Activated CD4-positive, alpha-beta T cell treated with anti-CD3 and anti-CD28 coated beads for 24 hours (primary cell): Measurements from ENCODE around the gene CPT1A.

ENCODE experiments used
- DNase-seq, 2 donors: peaks; one replicate each; pipeline ENCODE4 v3.0.0-alpha.2; 2020; ENCODE audit warnings: low read depth in 2 of 2

CPT1A gene

DNA sequence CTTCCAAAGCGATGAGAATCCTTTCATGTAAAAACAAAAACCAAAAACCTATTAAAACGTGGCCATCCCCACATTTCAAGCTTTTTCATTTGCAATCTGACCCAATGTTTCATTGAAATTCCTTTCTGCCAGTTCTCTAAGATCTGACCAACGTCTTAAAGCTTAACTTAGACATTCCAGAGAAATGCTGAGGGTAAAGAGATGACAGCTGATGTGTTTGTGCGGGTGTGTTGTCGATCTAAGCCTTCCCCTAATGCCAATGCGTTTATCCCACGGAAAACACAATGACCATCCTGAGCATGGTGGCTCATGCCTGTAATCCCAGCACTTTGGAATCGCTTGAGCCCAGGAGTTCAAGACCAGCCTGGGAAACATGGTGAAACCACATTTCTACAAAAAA lies 84.0 kb downstream of the CPT1A start:
- no peak for DNase-seq

DNA sequence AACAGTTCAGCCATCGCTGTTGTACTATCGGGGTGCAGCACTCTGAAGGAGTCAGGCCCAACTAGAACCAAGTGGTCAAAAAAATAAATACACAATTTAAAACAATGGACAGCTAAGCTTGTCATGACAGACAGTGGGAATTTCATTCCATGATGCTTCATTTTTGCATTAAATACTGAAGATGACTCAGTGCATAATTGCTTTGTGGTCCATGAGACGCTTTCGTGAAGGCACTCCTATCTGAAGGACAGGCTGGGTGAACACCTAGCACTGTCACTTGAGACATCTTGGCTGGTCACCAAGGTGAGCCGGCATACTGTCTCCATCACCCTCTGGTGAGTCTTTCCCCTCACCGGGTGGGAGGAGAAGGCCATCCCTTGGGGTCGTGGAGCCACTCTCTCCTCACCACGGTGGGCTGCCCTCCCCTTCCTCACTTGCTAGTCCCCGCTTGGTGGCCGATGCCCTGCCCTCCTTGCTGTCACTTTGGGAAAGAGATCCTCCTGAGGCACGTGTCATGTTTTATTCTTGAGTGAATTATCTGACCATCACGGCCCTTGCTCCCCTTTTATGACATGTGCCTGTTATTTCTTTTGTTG lies 85.4 kb downstream of the CPT1A start:
- no peak for DNase-seq

DNA sequence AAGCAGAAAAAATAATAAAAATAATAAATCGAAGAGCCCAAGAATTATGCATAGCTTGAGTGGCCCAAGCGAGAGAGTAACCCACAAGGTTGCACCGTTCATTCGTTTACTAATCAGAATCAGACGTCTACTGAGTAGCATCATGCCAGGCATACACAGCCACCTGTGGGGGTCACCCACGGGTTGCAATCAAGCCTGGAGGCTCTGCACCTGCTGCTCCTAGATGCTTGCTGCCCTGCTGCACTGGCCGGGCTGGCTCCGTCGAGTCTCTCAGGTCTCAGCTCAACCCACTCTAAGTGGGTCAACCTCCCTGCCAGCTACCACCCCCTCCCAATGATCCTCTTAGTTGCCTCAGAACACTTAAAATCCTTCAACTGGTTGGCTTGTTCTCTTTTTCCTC lies 88.4 kb downstream of the CPT1A start:
- DNase-seq, result no peak

DNA sequence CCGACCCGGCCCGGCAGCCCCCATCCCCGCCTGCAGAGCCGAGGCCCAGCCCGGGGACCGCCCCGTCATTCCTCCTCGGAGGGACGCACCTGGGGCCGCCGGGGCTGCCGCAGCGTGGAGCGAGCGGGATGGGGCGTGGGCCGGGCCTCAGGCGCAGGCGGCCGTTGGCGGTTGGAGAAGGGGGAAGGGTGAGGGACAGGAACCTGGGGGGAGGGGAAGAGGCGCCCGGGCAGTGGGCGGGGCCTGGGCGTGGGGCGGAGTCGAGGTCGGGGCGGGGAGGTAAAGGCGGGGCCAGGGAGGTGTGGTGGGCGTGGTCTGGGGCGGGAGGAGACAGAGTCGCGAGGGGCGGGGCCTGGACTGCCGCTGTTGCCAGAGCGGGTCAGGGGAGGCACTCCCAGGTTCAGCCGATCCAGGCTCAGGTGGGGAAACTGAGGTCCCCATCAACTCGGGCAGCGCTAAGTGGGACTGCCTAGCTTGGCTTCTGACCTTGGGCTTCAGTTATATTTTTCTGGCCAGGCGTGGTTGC lies 90.3 kb downstream of the CPT1A start, which contains the start of gene TESMIN:
Gene TESMIN (minus strand): TSS at position 190 of the 526 bp plus-strand sequence. CDS start 860 bp downstream, outside the sequence.
- peak; percentile 94 to 95 for DNase-seq

DNA sequence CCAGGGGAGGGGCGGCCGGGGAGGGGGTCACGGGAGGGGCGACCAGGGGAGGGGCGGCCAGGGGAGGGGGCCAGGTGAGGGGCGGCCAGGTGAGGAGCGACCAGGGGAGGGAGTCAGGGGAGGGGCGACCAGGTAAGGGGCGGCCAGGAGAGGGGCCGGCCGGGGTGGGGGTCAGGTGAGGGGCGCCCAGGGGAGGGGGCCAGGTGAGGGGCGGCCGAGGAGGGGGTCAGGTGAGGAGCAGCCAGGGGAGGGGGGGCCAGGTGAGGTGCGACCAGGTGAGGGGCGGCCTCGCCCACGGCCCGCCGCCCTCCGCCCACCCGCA lies 90.8 kb downstream of the CPT1A start:
- DNase-seq, result no peak

DNA sequence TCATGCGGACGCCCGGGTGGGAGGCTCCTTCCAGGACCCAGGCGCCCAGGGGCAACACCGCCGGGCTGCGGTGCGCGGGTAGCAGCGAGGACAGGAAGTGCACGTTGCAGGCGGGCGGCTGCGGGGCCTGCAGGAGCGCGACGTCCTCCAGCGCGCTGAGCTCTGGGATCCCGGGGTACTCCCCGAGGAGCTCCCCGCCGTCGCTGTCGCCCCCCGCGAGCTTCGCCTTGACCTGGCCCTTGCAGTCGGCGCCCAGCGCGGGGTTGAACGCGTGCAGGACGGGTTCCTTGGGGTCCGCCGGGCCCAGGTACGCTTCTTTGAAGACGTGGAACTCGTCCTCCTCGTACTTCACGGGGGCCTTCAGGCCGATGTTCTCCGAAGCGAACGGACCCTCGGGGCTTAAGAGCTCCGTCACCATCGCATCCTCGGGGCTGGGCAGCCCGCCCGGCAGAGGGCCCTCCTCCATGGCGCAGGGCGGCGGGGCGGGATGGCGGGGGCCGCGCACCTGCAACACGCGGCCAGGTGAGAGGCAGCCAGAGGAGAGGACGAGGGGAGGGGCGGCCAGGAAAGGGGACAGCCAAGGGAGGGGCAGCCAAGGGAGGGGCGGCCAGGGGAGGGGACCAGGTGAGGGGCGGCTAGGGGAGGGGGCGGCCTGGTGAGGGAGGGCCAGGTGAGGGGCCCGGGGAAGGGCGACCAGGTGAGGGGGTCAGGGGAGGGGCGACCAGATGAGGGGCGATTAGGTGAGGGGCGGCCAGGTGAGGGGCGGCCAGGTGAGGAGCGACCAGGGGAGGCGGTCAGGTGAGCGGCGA lies 91.3 kb downstream of the CPT1A start:
- no peak for DNase-seq

DNA sequence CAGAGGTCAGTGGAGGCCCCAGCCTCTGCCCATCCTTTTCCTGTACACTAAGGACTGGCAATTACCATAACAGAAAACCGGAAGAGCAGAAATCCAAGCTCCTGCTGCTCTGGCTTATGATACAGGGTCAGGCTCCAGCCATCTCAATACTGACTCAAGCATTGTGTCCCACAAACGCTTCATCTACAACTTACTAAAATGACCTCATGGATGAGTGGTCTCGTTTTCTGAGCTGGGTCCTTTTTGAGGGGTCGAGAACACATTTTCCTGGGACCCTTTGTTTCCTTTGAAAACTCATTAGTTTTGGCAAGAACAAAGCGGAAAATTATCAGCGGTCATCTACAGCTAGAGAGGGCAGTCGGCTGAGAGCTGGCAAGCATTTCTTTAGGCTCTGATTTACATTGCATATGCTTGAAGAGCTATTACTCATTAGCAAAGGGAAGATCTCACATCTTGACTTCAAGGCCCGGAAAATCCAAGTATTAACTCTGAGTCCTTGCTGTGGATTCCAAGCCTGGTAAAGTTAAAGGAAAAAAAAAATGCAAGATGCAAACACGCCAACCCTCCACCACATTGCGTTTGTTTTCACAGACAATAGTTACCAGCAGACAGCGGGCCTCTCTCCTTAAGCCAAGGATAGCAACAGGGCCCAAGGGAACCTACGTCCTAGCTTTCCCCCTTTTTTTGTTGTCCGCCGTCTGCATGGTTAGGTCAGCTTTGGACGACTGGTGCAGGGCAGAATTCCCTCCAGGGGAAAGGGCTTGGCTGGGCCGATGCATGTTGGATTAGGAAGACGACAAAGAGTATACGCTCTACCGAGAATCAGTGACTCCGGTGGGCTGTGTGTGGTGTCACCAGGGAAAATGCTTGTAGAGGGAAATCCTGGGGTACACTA lies 92.2 kb downstream of the CPT1A start:
- no peak for DNase-seq

DNA sequence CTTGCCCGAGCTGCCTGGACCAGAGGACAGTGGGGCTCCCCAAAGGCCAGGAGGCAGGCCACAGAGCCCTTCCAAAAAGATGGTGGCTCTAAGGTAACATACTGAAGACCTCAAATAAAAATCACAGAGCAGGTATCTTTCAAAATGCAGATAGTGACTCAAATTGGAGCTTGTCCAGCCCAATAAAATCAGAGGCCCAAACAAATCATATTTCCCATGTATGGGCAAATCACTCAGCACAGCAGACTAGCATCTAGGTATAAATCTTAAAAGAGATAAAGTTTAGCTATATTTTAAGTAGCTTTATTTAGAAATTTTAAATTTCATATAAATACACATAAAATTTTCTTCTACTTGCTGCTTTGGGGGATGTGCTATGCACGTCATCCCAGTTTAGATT lies 93.7 kb downstream of the CPT1A start:
- no peak for DNase-seq

DNA sequence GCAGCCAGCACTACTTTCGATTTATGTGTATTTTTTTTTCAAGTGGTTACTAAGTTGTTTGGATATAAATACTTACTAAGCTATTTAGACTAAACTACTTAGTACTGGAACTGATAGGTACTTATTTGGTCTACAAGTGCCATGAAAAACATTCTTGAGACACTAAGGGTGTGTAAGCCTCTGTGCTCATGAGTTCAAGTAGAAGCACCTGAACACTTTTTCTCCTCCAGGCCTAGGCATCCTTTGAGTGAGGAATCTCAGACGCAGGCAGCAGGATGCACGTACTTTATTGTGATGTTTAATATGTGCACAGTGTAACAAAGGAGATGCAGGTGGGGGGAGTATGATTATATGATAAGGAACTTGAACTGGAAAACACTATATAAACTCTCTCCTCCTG lies 98.2 kb downstream of the CPT1A start:
- DNase-seq, result no peak

DNA sequence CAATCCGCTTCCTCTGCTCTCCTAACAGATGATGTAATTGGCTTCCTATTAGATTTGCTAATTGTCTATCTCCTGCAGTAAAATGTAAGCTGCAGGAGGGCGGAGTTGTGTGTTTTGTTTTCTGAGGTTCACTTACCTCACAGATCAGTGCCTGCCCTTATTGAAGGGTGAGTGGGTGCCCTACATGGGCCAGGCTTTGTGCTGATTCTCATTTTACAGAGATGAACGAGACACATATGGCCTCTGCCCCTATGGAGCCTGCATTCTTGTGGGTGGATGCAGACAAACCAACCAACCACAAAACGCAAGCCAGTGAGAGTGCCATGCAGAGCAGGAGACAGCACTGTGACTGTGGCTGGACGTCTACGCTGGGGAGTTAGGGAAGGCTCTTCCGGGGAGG lies 100.3 kb downstream of the CPT1A start:
- no peak for DNase-seq

DNA sequence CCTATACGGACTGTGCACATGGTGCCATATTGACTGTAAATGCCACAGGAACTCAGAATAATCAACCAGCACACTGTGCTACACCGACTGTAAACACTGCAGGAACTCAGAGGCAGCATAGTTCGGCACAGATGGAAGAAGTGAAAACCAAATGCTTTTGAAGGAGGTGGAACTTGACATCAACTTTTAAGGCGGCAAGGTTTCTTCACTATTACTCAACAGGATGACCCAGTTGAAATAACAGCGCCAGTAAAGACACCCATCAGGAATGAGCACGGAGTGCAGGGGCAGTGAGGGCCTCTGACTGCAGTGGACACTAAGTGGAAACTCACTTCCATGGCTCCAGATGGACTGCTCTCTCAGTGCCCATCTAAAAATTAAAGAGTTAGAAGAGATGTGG lies 106.1 kb downstream of the CPT1A start:
- no peak for DNase-seq

DNA sequence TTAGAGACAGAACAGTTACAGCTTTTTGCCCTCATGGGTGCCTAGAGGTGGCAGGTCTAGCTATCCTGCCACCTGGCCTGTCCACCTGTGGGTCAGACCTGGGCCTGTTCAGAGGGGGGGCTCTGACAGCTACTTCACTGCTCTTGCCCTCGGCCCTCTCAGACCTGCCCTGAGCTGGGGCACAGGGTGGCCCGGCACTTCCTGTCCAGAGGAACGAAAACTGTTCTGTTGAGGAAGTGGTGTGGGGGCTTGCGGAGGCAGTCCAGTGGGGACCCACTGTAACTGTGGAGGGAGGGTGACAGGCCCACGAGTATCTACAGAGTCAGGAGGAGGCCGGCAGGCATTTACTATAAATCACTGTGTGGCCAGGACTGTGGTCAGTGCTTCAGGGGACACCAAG lies 106.6 kb downstream of the CPT1A start:
- no peak for DNase-seq

DNA sequence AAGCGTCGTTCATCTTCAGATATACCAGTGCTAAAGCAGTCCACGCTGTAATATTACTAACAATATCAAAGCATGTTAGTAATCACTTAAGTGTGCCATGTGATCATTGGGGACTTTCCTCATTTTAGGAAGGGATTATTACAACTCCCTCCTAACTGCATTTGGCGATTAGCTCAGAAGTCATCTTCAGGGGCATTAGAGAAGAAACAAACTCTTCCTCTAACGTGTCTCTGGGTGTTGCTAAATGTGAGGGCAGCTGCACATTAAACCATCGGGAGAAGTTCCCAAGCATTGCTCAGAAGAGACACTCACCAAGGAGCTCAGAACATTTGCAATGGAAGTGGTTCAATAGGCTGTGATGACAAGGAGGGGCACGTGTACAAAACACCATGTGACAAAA lies 107.6 kb downstream of the CPT1A start:
- DNase-seq, result no peak

DNA sequence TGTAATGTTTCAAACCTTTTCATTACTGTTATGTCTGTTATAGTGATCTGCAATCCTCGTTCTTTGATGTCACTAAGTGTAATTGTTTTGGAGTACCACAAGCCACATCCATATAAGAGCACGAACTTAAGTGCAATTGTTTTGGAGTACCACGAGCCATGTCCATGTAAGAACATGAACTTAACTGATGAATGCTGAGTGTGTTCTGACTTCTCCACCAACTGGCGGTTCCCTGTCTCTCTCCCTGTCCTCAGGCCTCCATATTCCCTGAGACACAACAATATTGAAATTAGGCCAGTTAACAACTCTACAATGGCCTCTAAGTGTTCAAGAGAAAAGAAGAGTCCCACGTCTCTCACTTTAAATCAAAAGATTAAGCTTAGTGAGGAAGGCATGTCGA lies 113.9 kb downstream of the CPT1A start:
- DNase-seq, result no peak

DNA sequence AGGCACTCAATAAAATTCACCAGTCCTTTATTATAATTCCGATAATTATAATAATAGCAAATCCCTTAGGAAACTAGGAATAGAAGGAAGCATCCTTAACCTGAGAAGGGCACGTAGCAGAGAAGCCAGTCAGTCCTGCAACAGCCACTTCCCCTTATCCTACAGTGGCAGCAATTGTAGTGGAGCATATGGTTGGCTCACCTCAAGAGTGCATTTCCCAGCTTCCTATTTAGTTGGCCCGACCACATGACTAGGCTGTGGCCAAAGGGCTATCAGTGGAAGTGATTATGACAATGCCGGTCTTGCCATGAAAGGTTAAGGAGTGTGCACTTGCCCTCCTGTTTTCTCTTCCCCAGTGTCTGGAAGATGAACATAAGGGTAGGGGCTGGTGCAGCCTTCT lies 117.4 kb downstream of the CPT1A start:
- DNase-seq, result no peak

DNA sequence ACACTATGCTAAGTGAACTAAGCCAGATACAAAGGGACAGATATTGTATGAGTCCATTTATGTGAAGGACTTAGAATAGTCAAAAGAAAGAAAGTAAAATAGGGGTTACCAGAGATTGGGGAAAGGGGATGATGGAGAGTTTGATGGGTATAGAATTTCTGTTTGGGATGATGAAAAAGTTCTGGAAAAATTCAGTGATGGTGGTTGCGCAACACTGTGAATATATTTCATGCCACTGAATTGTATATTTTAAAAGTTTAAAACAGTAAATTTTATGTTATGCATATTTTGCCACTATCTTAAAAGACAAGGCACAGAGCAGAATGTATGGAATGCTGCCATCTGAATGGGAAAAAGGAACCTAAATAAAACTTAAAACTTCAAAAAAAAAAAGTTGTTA lies 119.6 kb downstream of the CPT1A start:
- DNase-seq, result no peak

DNA sequence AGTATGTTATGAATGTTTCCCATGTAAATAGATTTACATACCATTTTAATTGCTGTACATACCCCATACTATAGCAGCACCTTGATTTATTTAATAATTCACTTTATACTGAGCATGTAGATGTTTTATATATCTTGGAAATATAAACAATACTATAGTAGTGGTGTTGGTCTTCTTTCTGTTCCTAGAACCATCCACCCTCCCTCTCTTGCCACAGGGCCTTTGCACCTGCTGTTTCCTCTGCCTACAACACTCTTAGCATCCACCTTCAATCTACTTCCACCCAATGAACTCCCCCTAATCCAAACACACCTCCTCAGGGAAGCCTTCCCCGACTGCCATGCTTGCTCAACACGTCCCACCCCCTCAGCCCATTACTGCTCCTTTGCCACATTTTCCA lies 120.6 kb downstream of the CPT1A start:
- no peak for DNase-seq

DNA sequence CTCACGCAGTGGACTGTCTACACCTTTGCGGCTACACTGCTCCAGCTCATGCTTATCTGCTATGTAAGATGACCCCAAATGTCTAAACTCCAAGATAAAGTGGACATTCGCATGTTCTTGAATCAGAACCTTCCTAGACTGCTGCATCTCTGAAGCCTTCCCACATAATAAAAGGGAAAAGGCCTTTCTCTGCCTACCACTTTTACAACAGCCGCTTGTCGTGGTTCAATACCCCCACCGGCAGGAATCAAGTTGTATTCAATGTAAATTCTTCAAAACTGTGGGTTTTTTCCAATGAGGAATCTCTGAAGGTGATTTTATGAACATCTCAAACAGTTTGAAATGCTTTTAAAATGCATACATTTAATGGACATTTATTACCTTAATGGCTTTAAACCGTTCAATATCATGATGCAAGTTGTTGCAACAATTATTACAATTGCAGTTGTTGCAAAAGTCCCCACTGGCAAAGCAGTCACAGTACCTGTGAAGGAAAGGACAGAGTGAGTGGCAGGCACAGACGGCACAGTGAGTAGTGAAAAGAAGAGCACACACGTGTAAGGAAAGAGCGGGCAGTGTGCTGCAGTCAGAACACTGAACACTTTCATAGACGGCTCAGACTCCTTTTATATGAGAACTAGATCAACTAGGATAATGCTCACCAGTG lies 126.1 kb downstream of the CPT1A start:
- no peak for DNase-seq

DNA sequence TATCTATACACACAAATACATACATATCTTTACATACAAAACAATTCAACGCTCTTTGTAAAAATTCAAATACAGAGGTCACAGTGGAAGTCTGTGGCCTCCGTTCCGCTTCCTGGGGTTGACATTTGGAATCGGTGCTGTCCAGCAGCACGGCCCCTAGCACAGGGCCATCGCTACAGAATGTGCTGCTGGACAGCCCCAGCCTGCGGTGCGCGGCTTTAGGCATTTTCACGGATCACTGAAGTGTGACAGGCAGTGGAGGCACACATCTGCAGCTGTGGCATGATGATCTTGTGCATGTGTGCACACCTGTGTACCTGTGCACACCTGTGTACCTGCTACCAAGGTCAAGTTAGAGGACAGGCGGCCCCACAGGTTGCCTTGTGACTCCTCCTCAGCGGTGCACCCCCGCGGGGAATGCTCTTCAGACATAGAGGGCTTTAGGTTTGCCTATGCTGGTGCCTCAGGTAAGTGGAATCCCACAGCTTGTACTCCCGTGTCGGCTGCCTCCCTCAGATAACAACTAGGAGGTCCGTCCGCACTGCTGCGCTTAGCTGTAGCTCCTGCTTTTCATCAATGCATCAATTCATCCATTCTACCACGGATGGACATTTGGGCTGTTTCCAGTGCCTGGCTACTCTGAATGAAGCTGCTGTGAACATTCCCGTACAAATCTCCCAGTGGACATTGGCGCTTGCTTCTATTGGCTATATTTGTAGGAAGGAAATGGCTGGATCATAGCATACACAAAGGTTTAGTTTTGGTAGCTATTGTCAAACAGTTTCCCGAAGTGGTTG lies 127.5 kb downstream of the CPT1A start:
- DNase-seq, result no peak

DNA sequence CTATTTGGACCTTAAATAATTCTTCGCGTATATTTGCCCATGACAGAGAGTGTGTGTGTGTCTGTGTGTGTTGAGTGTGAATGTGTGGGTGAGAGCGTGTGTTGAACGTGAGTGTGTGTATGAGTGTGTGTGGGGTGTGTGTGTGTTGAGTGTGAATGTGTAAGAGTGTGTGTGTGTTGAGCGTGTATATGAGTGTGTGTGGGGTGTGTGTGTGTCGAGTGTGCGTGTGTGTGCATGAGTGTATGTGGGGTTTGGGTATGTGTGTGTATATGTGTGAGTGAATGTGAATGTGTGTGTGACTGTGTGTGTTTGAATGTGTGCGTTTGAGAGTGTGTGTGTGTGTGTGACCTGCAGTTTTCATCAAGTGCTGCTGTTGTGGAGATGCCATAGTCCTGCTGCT lies 130.6 kb downstream of the CPT1A start:
- no peak for DNase-seq

DNA sequence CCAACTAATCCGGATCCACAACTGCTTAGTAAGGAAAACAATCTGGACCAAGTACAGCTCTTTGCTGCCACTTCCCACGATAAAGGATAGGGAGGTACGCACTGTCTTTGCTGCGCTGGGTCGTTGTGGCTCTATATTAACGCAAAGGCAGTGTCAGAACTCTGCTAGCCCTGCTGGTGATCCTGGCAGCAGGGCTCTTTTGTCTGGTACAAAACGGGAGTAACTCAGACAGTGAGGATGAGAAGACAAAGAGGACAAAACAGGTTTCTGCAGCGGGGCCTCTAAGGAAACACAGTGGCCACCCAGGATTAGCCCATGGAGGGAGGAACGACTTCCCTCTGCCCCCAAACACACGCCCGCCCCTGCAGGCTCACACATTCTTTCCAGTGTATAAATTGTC lies 131.3 kb downstream of the CPT1A start:
- DNase-seq, result no peak
